Smooth muscle cell (in vitro differentiated cells): ENCODE measurements around the gene FANCG. TPM values are rescaled to one million over a fixed set of nuclear protein-coding genes. Genes with fewer than 3 reads are reported as not detected.

Experiments used
- DNase-seq: peaks from one replicate; lab custom pipeline; 2025; ENCODE audit not compliant: unreplicated experiment; lab: John Stamatoyannopoulos, UW
- H2AFZ ChIP-seq: fragments of 200-600 bp; sonication (generic); 2 replicates; pipeline ENCODE4 v1.6.0; 2016; ENCODE audit warnings: antibody characterized with exemption, low read depth, mild to moderate bottlenecking
- H3F3A ChIP-seq: fragments of 200-600 bp; sonication (generic); 2 replicates; pipeline ENCODE4 v1.6.0; 2017; ENCODE audit warnings: antibody characterized with exemption, low read depth
- H3K27ac ChIP-seq: fragments of 200-600 bp; sonication (generic); 2 replicates; pipeline ENCODE4 v1.5.1; 2016; ENCODE audit warnings: low read depth, mild to moderate bottlenecking
- H3K27me3 ChIP-seq: fragments of 200-600 bp; sonication (generic); 2 replicates; pipeline ENCODE4 v1.6.1; 2016; ENCODE audit warnings: low read depth, mild to moderate bottlenecking
- H3K36me3 ChIP-seq: fragments of 200-600 bp; sonication (generic); 2 replicates; pipeline ENCODE4 v1.5.1; 2016; ENCODE audit warnings: low read depth
- H3K4me1 ChIP-seq: fragments of 200-600 bp; sonication (generic); 2 replicates; pipeline ENCODE4 v1.5.1; 2016; ENCODE audit warnings: low read depth
- H3K4me2 ChIP-seq: fragments of 200-600 bp; sonication (generic); 2 replicates; pipeline ENCODE4 v1.6.0; 2016; ENCODE audit warnings: mild to moderate bottlenecking
- H3K4me3 ChIP-seq: fragments of 200-600 bp; sonication (generic); 2 replicates; pipeline ENCODE4 v1.5.1; 2016; ENCODE audit warnings: mild to moderate bottlenecking
- H3K79me2 ChIP-seq: fragments of 200-600 bp; sonication (generic); 2 replicates; pipeline ENCODE4 v1.6.0; 2016; ENCODE audit warnings: low read depth, mild to moderate bottlenecking
- H3K9ac ChIP-seq: fragments of 200-600 bp; sonication (generic); 2 replicates; pipeline ENCODE4 v1.6.0; 2016; ENCODE audit warnings: low read depth
- H3K9me3 ChIP-seq: fragments of 200-600 bp; sonication (generic); replicated peaks from 2 replicates; pipeline ENCODE4 v1.5.1; 2016; ENCODE audit warnings: low read depth
- H4K20me1 ChIP-seq: fragments of 200-600 bp; sonication (generic); 2 replicates; pipeline ENCODE4 v1.6.0; 2016; ENCODE audit warnings: low read depth
- CTCF ChIP-seq: fragments of 200-600 bp; sonication (generic); IDR thresholded peaks from 2 replicates; pipeline ENCODE4 v1.5.1; 2017; ENCODE audit warnings: borderline replicate concordance, mild to moderate bottlenecking, antibody characterized with exemption; ENCODE audit not compliant: insufficient read depth, poor library complexity, severe bottlenecking
- WGBS: methylation state at CpG from one replicate; pipeline ENCODE4 v1.1.7; 2016; ENCODE audit warnings: low lambda C conversion rate; 5-methylcytosine and 5-hydroxymethylcytosine counted together
- polyA plus RNA-seq: library from polyadenylated mRNA; unstranded; fragments of >200 nt; fragmentation: Nextera tagmentation; extraction: Ambion mirVana; gene quantifications from 2 replicates; pipeline ENCODE4 v1.2.1, GENCODE V29; 2016
- total RNA-seq: library from RNA; depleted of rRNA; stranded (reverse); fragments of >200 nt; gene quantifications from 2 replicates; pipeline ENCODE4 v1.2.3, GENCODE V29; 2014

Gene FANCG
- total RNA-seq: 13.0 and 22.9 TPM in 2 replicates
- polyA plus RNA-seq: 19.0 and 21.9 TPM in 2 replicates

GRCh38 chr9:35079426-35080341, at the start of gene FANCG:
TSS of gene FANCG (minus strand) at chr9:35079942. CDS start at chr9:35079524, 418 bp downstream.
- peak within 1 kb of the TSS; percentile 53 for H3K9ac ChIP-seq
- H3K79me2 ChIP-seq: peaks cover 25% of the 10 kb centered on the region
- H4K20me1 ChIP-seq: no peaks in the 10 kb centered on the region
- H3K27me3 ChIP-seq: no peaks in the 10 kb centered on the region
- 1% methylated on average over 64 of the region's 67 CpGs for WGBS
- DNase-seq: peak; percentile 91
- peaks cover 12% of the 10 kb centered on the region for H3K4me1 ChIP-seq
- H3K9me3 ChIP-seq: no peaks in the 10 kb centered on the region
- H3K4me2 ChIP-seq: peak within 1 kb of the TSS; percentile 90
- H3K4me3 ChIP-seq: peak within 1 kb of the TSS; percentile 74
- H3K27ac ChIP-seq: peak within 1 kb of the TSS; percentile 28
- no peaks in the 10 kb centered on the region for H3K36me3 ChIP-seq
- H2AFZ ChIP-seq: peak within 1 kb of the TSS; percentile 85
- TF ChIP-seq CTCF: no peak
- H3F3A ChIP-seq: peaks cover 10% of the 10 kb centered on the region

GRCh38 chr9:35116898-35117551, 37.3 kb upstream of the FANCG start:
- 6% methylated on average over 30 of the region's 30 CpGs for WGBS
- Histone ChIP-seq H3K27me3 (no peaks in the 10 kb centered on the region), H3K4me2 (peak overlapping the region; percentile 93), H4K20me1 (peaks cover 12% of the 10 kb centered on the region), H3K4me3 (peak overlapping the region; percentile 69), H3K4me1 (peaks cover 21% of the 10 kb centered on the region), H3K27ac (peak overlapping the region; percentile 36), H3K36me3 (no peaks in the 10 kb centered on the region), H3F3A (peaks cover 13% of the 10 kb centered on the region), H3K9ac (peak overlapping the region; percentile 17), H3K79me2 (peaks cover 15% of the 10 kb centered on the region), H2AFZ (peak overlapping the region; percentile 95), H3K9me3 (no peaks in the 10 kb centered on the region)
- DNase-seq: peak; percentile 63
- peak; percentile 88 for TF ChIP-seq CTCF

- H2AFZ ChIP-seq: peak overlapping the region; percentile 90
- peaks cover 12% of the 10 kb centered on the region for H4K20me1 ChIP-seq
- H3K9me3 ChIP-seq: no peaks in the 10 kb centered on the region
- peak overlapping the region; percentile 69 for H3K4me3 ChIP-seq
- TF ChIP-seq CTCF: no peak
- H3F3A ChIP-seq: peaks cover 13% of the 10 kb centered on the region
- peaks cover 24% of the 10 kb centered on the region for H3K4me1 ChIP-seq
- H3K36me3 ChIP-seq: no peaks in the 10 kb centered on the region
- H3K4me2 ChIP-seq: peak overlapping the region; percentile 93
- DNase-seq: no peak
- H3K27me3 ChIP-seq: no peaks in the 10 kb centered on the region
- no peak overlapping the region for H3K9ac ChIP-seq
- H3K79me2 ChIP-seq: peaks cover 15% of the 10 kb centered on the region
- peak overlapping the region; percentile 93 for H3K27ac ChIP-seq
- WGBS: 4% methylated on average over 12 of the region's 12 CpGs
These were observed 36.8 kb upstream of the FANCG start for GRCh38 chr9:35116539-35116897.
